GM18520 (cell line): ENCODE data around the gene RDH13.

Experiments used
- ATAC-seq: cut with Tn5 transposase; IDR thresholded peaks from one replicate; pipeline ENCODE4 v1.9.1; 2021; ENCODE audit not compliant: unreplicated experiment

Gene RDH13

DNA sequence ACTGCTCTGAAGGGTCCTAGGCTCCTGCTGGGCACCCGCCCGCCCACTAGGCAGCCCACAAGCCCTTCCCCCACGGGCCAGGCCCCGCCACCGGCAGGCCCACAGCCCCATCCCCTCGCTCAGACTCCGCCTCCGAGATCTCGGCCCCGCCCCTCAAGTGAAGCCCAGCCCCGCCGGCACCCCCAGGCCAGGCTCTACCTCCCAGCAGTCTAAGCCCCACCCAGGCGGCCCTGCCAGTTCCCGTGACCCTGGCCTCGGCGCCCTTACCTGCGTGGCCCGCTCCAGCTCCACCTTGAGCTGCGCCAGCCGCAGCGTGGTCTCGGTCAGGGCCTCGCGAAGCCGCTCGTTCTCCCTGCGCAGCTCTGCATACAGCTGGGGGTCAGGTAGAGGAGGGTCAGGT is 29.0 kb upstream of the RDH13 start:
- ATAC-seq: no peak

DNA sequence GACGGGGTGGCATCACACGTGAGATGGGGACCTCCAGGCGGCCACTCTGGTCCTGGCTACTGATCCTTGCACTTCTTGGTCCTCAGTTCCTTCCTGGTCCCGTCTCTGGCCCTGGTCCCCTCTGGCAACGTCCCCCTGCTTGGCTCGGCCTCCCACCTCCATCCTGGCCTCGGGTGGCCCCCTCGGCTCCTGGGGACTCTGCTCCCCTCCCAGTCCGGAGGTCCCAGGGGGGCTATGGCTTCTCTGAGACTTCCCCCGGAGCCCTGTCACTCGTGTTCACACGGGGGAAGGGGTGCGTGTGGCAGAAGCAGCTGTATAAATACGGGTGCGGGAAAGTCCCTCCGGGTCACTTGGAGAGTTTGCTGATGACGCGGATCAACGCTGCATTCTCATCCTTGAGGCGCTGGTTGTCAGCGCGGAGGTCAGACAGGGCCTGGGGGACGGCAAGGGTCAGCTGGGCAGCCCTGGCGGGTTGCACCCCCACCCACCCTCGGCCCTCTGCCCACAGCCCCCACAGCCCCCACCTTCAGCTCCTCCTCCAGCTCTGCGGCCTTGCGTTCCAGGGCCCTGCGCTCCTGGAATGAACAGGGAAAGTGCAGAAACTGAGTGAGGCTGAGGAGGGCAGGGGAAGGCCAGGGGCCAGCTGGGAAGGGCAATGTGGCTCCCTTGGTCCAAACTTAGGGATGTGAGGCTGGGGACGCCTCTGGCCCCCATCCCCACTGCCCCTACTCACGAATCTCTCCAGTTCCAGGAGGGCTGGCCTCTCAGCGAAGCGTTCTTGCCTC is 28.4 kb upstream of the RDH13 start:
- no peak for ATAC-seq

DNA sequence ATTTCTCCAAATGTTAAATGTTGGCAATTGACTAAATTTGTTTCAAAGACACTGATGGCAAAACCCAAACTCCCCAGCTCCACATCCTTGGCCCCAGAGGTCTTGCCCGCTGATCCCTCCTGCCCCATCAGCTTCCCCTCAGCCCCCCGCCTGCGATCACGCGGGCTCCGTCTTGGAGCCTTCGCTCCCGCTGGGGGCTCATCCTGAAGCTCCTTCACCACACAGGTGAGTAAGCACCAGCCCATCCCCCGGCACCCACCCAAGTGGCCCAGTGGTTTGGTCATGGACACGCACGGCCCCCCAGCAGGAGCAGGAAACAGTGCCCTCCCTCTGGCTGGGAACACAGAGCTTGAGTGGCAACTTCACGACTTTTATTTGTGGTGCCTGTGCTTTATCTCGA is 27.6 kb upstream of the RDH13 start:
- ATAC-seq: no peak

DNA sequence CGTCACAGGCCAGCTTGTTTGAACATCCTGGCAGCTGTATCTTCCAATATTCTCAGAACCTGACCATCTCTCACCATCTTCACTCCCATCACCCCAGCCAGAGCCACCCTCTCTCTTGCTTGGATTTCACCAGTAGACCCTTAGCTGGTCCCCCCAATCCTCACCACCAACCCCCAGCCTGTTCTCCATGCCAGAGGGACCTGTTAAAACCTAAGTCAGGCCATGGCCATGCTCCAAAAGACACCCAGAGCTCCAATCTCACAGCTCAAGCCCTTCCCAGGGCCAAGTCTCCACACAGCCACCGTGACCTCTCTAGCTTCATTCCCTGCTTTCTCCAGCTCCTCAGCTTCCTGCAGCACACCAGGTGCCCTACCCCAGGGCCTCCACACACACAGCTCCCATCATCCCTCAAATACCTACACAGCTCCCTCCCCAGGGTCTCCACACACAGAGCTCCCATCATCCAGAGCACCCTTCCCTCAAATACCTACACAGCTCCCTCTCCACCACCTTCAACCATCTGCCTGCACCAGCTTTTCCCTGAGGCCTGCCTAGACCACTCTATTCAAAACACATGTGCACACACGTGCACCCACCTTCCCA is 26.5 kb upstream of the RDH13 start:
- no peak for ATAC-seq

DNA sequence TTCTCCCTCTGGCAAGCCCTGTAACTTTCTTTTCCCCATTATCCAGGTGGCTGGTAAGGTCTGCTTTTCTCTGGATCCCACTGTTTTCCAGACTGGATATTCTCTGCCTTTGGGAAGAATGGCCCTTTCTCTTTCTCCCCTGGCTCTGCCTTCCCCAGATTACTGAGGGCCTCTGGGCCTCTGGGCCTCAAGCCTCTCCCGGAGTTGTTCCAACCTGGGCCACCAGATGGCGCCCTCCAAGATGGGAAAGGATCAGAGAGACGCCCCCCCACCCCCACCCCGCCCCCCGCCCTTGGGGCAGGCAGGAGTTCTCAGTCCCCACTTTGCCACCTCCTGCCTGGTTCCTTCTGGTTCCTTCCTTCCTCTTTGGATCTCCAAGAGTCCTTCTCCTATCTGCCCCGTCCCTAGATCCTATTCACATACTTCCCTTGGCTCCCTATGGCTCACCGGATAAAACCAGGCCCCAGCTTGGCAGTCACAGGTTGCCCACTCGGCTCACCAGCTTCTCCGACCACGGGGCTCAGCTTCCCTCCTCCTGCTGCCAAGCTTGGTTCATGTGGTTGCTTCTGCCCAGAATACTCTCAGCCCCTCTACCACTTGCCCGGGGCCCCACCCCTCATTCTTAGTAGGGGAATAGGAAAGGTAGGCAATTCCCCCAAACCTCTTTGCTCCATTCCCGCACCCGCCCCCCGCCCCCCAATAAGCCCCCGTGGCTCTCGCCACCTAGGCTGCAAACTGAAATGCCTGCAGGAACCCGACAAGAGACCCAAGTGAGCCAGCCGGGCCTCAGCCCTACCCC is 25.8 kb upstream of the RDH13 start:
- ATAC-seq: no peak

DNA sequence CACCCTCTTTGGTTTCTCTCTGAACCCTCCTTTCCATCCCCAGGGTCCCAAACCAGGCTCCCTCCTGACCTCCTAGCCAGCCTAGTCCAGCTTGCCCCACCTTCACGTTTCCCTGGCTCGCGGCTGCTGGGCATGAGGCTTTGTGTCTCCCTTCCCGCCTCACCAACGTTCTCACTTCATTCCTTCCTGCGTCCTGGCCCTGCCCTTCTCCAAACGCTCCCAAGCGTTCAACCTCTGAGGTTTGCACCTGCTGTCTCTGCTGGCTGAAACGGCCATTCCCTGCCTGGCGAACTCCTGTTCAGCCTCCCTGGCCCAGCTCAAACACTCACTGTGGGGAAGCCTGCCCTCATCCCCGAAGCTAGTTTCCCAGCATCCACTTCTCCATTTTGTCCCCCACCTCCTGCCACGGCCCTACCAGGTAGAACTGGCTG is 25.1 kb upstream of the RDH13 start:
- no peak for ATAC-seq

DNA sequence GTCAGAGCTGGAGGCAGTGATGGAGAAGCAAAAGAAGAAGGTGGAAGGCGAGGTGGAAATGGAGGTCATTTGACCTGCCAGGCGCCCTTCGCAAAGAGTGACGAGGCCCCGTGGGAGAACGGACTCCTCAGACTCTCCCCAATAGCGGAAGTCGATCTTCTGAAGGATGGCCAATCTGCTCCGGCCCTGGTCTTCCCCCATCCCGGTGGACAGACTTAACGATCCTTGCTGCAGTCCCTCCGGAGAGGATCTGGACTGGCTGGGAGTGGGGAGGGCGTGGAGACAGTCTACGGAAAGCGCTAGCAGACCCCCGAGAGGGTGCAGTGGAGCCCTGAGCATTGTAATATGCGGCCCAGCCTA is 24.6 kb upstream of the RDH13 start:
- ATAC-seq: no peak

DNA sequence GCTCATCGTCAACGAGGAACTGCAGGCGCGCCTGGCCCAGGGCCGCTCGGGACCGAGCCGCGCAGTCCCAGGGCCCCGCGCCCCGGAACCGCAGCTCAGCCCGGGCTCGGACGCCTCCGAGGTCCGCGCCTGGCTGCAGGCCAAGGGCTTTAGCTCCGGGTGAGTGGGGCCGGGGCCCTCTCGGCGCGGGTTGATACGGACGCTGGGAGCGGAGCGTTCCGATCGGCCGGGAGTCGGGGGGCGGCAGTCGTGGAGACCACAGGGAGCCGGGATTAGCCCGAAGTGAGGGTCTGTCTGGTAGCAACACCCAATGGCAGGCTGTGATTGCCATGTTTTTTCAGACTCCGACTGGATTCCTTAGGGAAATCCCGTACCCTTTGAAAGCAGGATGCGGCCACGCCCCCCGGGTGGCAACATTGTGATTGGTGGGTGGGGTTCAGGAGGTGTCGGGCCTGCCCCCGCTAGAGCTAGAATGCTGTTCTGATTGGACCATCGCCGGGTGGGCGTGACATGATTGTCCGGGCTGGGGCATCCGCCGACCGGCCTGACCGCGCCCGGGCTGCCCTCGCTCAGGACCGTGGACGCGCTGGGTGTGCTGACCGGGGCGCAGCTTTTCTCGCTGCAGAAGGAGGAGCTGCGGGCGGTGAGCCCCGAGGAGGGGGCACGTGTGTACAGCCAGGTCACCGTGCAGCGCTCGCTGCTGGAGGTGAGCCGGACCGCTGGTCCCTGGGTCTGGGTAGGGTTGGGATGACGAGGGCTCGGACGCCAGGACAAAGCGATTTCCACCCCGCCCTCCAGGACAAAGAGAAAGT is 24.0 kb upstream of the RDH13 start:
- no peak for ATAC-seq

DNA sequence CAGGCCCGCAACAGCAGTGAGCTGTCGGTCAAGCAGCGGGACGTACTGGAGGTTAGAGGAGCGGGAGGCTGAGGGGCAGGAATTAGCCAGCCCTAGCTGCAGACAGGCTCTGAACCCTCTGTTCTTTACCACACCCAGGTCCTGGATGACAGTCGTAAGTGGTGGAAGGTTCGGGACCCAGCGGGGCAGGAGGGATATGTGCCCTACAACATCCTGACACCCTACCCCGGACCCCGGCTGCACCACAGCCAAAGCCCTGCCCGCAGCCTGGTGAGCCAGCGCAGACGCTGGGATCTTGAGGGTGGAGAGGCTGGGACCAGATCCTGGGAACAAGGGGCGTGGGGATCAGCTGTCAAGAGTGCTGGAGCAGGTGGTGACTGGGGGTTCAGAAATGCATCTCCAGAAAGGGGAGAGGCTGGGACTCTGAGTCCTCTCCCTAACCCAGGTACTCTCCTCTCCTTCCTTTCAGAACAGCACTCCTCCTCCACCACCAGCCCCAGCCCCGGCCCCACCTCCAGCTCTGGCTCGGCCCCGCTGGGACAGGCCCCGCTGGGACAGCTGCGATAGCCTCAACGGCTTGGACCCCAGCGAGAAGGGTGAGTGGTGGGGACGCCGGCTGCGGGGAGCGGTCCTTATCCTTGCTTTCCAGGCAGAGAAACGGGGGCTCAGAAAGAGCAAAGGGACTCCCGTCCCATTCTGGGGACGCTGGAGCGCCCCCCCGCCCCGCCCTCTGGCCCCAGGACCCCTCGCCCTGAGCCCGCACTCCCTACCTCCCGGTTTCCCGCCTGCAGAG is 23.2 kb upstream of the RDH13 start:
- no peak for ATAC-seq

DNA sequence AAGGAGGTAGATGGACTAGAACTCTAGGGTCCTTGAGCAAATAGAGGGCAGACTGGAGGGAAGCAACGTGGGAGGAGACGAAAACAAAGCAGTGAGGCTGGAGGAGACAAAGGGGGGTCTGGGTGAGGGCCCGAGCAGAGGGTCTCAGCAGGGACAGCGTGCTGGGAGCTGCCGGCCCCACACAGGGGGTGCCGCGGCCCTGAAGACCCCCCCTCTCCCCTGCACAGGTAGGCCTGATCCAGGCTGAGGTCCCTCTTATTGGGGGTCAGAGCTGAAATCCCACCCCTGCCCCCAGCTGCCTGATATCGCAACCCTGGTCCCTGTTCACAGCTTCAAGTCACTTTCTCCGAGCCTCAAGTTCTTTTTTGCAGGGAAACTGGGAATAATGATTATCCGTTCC is 21.5 kb upstream of the RDH13 start:
- ATAC-seq: no peak

DNA sequence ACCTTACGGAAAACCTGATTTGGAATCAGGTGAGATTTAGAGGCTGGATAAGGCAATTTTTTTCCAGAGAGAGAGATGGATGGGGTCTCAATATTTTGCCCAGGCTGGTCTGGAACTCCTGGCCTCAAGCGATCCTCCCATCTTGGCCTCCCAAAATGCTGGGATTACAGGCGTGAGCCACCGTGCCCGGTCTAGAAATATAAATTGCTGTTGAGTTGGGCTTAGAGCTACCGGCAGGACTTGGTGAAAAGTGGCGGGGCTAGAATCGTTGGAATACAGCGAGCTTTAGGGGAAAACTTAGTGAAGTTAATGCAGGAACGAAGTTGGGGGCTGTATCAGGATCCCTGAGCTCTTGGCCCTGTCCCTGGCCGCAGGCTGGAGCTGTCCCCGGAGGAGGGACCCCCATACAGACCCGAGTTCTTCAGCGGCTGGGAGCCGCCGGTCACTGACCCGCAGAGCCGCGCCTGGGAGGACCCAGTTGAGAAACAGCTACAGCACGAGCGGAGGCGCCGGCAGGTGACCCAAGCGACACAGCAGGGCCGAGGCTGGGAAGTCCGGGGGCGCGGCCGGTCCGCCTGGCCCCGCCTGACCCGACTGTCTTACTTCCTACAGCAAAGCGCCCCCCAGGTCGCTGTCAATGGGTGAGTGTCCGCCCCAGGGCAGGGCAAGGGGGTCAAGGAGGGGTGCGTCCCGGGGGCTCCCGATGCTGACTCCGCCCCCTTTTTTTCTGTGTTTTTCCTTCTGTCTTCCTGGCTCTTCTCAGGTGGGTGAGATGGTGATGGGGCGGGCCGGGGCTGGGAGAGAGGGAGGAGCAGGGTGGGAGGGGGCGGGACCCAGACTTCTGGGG is 20.3 kb upstream of the RDH13 start:
- ATAC-seq: no peak

DNA sequence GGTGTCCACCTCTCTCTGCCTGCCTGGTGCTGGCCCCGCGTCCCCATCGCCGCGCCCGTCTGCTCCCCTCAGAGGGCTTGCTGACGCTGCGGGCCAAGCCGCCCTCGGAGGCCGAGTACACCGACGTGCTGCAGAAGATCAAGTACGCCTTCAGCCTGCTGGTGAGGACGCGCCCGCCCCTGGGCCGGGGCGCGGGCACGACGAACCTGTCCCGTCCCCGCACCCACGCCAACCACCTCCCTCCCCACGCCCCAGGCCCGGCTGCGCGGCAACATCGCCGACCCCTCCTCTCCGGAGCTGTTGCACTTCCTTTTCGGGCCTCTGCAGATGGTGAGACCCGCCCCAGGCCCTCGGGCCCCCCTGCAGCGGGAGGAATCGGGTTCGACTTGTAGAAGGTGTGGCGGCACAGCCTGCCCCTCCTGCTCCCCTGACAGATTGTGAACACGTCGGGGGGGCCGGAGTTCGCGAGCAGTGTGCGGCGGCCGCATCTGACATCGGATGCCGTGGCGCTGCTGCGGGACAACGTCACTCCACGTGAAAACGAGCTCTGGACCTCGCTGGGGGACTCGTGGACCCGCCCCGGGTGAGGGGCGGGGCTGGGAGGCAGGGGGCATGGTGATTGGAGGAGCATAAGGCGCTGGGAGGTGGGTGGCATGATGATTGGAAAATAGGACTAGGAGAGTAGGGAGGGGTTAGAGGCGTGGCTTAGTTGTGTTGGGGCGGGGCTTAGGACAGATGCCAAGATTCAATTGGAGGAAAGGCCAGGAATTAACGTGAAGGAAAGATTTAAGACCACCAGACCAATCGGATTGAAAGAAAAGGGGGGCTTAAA is 19.3 kb upstream of the RDH13 start:
- ATAC-seq: no peak

DNA sequence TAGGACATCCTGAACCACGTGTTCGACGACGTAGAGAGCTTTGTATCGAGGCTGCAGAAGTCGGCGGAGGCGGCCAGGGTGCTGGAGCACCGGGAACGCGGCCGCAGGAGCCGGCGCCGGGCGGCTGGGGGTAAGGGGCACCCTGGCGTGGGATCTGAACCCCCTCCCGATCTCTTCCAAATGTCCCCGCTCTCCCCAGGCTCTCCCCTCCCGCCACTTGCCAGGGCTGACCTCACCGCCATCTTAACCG is 18.7 kb upstream of the RDH13 start:
- ATAC-seq: no peak

DNA sequence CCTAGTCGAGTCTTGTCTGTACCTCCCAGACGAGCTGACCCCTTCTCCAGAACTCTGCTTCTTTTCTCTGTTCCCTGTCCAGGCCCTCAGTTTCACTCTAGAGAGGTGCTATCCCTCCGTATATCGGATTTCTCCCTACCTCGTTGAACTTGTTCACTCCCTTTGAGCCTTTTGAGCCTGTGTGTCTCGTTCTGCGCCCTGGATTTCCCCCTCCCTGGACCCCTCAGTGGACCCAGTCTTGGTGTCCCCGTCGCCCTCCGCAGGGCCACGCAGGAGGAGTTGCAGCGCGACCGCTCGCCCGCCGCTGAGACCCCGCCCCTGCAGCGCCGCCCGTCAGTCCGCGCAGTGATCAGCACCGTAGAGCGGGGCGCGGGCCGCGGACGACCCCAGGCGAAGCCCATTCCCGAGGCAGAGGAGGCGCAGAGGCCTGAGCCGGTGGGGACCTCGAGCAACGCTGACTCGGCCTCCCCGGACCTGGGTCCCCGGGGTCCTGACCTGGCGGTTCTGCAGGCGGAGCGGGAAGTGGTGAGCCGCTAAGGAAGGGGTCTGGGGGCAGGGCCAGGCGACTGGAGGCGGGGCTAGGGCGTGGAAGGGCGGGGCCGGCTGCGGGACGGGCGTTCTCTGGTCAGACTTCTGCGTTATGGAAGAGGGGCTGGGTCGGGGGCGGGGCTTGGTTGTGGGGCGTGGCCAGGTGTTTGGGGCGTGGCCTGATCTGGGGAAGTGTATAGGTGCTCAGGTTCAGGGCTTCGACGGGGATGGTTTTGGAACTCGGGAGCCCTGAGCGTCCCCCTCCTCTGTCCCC is 18.2 kb upstream of the RDH13 start:
- no peak for ATAC-seq

DNA sequence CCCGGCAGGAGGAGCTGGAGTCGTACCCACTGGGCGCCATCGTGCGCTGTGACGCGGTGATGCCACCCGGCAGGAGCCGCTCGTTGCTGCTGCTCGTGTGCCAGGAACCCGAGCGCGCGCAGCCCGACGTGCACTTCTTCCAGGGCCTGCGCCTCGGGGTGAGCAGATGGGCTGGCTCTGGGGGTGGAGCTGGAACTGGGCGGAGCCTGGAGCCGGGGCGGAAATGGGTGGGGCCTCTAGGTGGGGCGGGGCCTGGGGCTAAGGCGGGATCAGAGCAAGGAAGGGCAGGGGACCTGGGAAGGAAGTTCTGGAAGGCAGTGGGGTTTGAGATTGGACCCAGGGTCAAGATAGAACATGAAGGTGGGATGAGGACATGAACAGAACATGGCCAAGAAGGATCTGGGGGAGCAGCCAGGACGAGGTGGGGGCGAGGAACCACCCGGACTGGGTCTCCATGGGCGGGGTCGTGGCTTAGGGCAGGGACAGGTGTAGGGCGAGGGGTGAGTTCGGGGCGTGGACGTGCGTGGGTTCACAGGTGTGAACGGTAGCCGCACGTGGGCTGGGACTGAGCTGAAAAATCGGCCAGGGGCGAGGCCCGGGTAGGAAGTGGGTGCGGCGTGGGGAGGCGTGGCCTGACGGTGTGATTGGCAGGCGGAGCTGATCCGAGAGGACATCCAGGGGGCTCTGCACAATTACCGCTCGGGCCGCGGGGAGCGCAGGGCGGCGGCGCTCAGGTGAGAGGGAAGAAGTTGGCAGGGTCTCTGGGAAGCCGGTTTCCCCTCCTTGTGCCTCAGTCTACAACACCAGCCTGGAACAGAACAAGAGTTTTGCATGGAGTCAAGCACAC is 17.4 kb upstream of the RDH13 start:
- no peak for ATAC-seq

DNA sequence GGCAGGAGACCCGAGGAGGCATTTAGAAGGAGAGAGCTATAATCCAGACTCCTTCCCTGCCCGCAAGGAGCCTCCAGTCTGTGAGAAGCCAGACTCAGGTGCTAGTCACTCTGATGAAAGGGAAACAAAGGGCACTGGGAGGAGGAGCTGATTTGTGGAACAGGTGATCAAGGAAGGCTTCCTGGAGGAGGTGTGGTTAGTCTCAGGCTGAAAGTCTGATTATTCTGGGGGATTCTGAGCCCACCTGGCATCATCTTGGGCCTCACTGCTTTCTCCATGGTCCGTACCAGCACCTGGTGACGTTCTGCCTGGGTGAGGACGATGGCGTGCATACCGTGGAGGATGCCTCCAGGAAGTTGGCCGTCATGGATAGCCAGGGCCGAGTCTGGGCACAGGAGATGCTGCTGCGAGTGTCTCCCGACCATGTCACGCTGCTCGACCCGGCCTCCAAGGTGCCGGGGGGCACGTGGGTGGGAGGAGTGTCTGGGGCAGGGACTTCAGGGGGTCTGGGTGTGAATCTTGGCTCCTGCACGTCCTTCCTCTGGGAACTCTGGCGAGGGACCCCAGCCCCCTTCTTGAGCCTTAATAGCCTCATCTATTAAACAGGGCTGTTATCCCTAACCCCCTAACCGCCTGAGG is 16.6 kb upstream of the RDH13 start:
- no peak for ATAC-seq

DNA sequence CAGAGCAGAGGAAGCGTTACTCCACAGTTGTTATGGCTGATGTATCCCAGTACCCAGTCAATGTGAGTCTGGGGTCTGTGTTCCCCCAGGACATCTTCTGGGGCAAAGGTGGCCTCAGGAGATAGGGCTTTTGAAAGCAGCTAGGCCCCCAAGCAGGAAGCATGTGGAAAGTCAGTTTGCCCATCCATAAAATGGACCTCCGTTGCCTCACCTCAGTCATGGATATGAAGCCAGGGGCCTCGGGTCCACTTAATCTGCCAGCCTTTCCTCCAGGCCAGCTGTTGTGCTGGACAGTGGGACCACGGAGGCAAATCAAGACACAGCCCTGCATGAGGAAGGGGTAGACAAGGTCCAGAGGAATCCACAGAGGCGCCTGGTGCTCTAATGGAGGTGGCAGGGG is 16.0 kb upstream of the RDH13 start:
- no peak for ATAC-seq
